IPS DF 6.9 (cell line): ENCODE results near the gene LASP1.
"Not testable (repeated sequence)": the region's sequence is repeated elsewhere in the genome, so short reads cannot be mapped to it uniquely, and the experiment has no call there.

Experiments used
- DNase-seq: peaks from one replicate; pipeline ENCODE4 v3.0.0-alpha.2; 2013; ENCODE audit warnings: low read depth, low spot score
- H3K27ac ChIP-seq: one replicate; pipeline ENCODE4 v1.5.1; 2013; ENCODE audit warnings: low read length, control low read depth
- H3K27me3 ChIP-seq: 2 replicates; pipeline ENCODE4 v1.6.1; 2013; ENCODE audit warnings: mild to moderate bottlenecking, low read length; ENCODE audit not compliant: control insufficient read depth, insufficient read depth
- H3K36me3 ChIP-seq: 2 replicates; pipeline ENCODE4 v1.6.1; 2013; ENCODE audit warnings: low read length; ENCODE audit not compliant: control insufficient read depth, insufficient read depth
- H3K4me1 ChIP-seq: 2 replicates; pipeline ENCODE4 v1.6.1; 2013; ENCODE audit warnings: low read length; ENCODE audit not compliant: control insufficient read depth, insufficient read depth
- H3K4me3 ChIP-seq: 2 replicates; pipeline ENCODE4 v1.5.1; 2013; ENCODE audit warnings: mild to moderate bottlenecking, low read length
- H3K9me3 ChIP-seq: 2 replicates; pipeline ENCODE4 v1.6.1; 2013; ENCODE audit warnings: low read length, inconsistent platforms; ENCODE audit not compliant: control insufficient read depth, insufficient read depth
- WGBS: extraction: QIAGEN DNeasy Blood & Tissue Kit; methylation state at CpG from one replicate; pipeline ENCODE4 v1.1.7; 2013; ENCODE audit warnings: mixed read lengths, missing lambda C conversion rate; ENCODE audit not compliant: insufficient read length, insufficient coverage; 5-methylcytosine and 5-hydroxymethylcytosine counted together

LASP1 gene

GRCh38 chr17:38930782-38931181, 60.9 kb downstream of the LASP1 start:
- DNase-seq, H3K4me1 ChIP-seq, H3K4me3 ChIP-seq, H3K9me3 ChIP-seq, H3K27me3 ChIP-seq, H3K27ac ChIP-seq, H3K36me3 ChIP-seq: not testable (repeated sequence)
- no CpG with 5 or more reads among the region's 36 CpGs for WGBS

GRCh38 chr17:38933962-38934361, 64.1 kb downstream of the LASP1 start:
- not testable (repeated sequence) for H3K27me3 ChIP-seq, H3K4me1 ChIP-seq, H3K27ac ChIP-seq, DNase-seq, H3K9me3 ChIP-seq, H3K36me3 ChIP-seq, H3K4me3 ChIP-seq
- no CpG with 5 or more reads among the region's 9 CpGs for WGBS

- Histone ChIP-seq H3K36me3 (no peaks in the 10 kb centered on the region), H3K4me1 (no peaks in the 10 kb centered on the region), H3K27ac (no peak overlapping the region), H3K9me3 (no peaks in the 10 kb centered on the region), H3K4me3 (no peak overlapping the region), H3K27me3 (no peaks in the 10 kb centered on the region)
- DNase-seq: no peak
Measured at GRCh38 chr17:38939987-38940386, 70.1 kb downstream of the LASP1 start.

GRCh38 chr17:38940404-38940803, 70.5 kb downstream of the LASP1 start:
- no peaks in the 10 kb centered on the region for H3K27me3 ChIP-seq
- no peak for DNase-seq
- no peak overlapping the region for H3K27ac ChIP-seq
- H3K9me3 ChIP-seq: no peaks in the 10 kb centered on the region
- no peaks in the 10 kb centered on the region for H3K36me3 ChIP-seq
- WGBS: no CpG with 5 or more reads among the region's 1 CpG
- no peak overlapping the region for H3K4me3 ChIP-seq
- H3K4me1 ChIP-seq: no peaks in the 10 kb centered on the region

- Histone ChIP-seq H3K9me3 (no peaks in the 10 kb centered on the region), H3K27me3 (no peaks in the 10 kb centered on the region), H3K27ac (no peak overlapping the region), H3K36me3 (no peaks in the 10 kb centered on the region), H3K4me1 (no peaks in the 10 kb centered on the region), H3K4me3 (no peak overlapping the region)
- DNase-seq: no peak
- no CpG with 5 or more reads among the region's 4 CpGs for WGBS
Measured at GRCh38 chr17:38942696-38943334, 73.0 kb downstream of the LASP1 start.

GRCh38 chr17:38943607-38944006, 73.7 kb downstream of the LASP1 start:
- WGBS: no CpG with 5 or more reads among the region's 8 CpGs
- DNase-seq: no peak

GRCh38 chr17:38947189-38947588, 77.3 kb downstream of the LASP1 start:
- no peak for DNase-seq
- H3K27ac ChIP-seq: no peak overlapping the region
- no peak overlapping the region for H3K4me3 ChIP-seq
- no peaks in the 10 kb centered on the region for H3K4me1 ChIP-seq
- no CpG with 5 or more reads among the region's 2 CpGs for whole genome bisulfite sequencing
- H3K36me3 ChIP-seq: no peaks in the 10 kb centered on the region
- no peaks in the 10 kb centered on the region for H3K27me3 ChIP-seq
- no peaks in the 10 kb centered on the region for H3K9me3 ChIP-seq

More at GRCh38 chr17:38943607-38944006, 73.7 kb downstream of the LASP1 start:
- no peaks in the 10 kb centered on the region for H3K36me3 ChIP-seq
- no peak overlapping the region for H3K27ac ChIP-seq
- H3K4me3 ChIP-seq: no peak overlapping the region
- H3K27me3 ChIP-seq: no peaks in the 10 kb centered on the region
- no peaks in the 10 kb centered on the region for H3K9me3 ChIP-seq
- no peaks in the 10 kb centered on the region for H3K4me1 ChIP-seq

- not testable (repeated sequence) for H3K36me3 ChIP-seq, H3K27ac ChIP-seq, DNase-seq, H3K9me3 ChIP-seq, H3K4me3 ChIP-seq, H3K4me1 ChIP-seq, H3K27me3 ChIP-seq
- no CpG with 5 or more reads among the region's 7 CpGs for WGBS
Measured at GRCh38 chr17:38953800-38954199, 83.9 kb downstream of the LASP1 start.

- no peaks in the 10 kb centered on the region for H3K4me1 ChIP-seq
- no peaks in the 10 kb centered on the region for H3K36me3 ChIP-seq
- H3K27me3 ChIP-seq: no peaks in the 10 kb centered on the region
- no CpG with 5 or more reads among the region's 1 CpG for WGBS
- no peak overlapping the region for H3K27ac ChIP-seq
- H3K4me3 ChIP-seq: no peak overlapping the region
- no peaks in the 10 kb centered on the region for H3K9me3 ChIP-seq
- DNase-seq: no peak
Measured at GRCh38 chr17:38958326-38958725, 88.5 kb downstream of the LASP1 start.

GRCh38 chr17:38958756-38959155, 88.9 kb downstream of the LASP1 start:
- Histone ChIP-seq H3K27me3 (no peaks in the 10 kb centered on the region), H3K27ac (no peak overlapping the region), H3K9me3 (no peaks in the 10 kb centered on the region), H3K4me3 (no peak overlapping the region), H3K4me1 (no peaks in the 10 kb centered on the region), H3K36me3 (no peaks in the 10 kb centered on the region)
- no peak for DNase-seq

GRCh38 chr17:38959508-38959907, 89.7 kb downstream of the LASP1 start:
- no peak overlapping the region for H3K4me3 ChIP-seq
- no CpG with 5 or more reads among the region's 3 CpGs for WGBS
- no peaks in the 10 kb centered on the region for H3K27me3 ChIP-seq
- no peaks in the 10 kb centered on the region for H3K4me1 ChIP-seq
- H3K27ac ChIP-seq: no peak overlapping the region
- H3K36me3 ChIP-seq: no peaks in the 10 kb centered on the region
- no peak for DNase-seq
- no peaks in the 10 kb centered on the region for H3K9me3 ChIP-seq
